AG04449 (cell line): ENCODE data around the gene PHF21B.

ENCODE experiments used
- CTCF ChIA-PET: fragments of 350-600 bp; formaldehyde crosslinking; extraction: SDS; loops from one replicate; lab custom pipeline; 2021; ENCODE audit warnings: antibody characterized with exemption; lab: Yijun Ruan, JAX
- POLR2A ChIA-PET: fragments of 400-600, 350-600 bp; formaldehyde crosslinking; extraction: SDS; loops from one replicate; lab custom pipeline; 2020; ENCODE audit warnings: antibody characterized with exemption, inconsistent platforms; lab: Yijun Ruan, JAX
- DNase-seq: peaks from one replicate; pipeline ENCODE4 v3.0.0-alpha.2; 2010; ENCODE audit warnings: low read depth, low spot score
- H3K4me3 ChIP-seq: 2 replicates; pipeline ENCODE4 v1.5.1; 2011; ENCODE audit warnings: low read depth, mild to moderate bottlenecking, control low read depth, low read length
- TF ChIP-seq, protein P1 (sequence below): IDR thresholded peaks from one replicate; pipeline ENCODE4 v1.5.1; 2011; ENCODE audit warnings: mild to moderate bottlenecking, moderate library complexity, low read length, control low read depth, inconsistent platforms; ENCODE audit not compliant: insufficient read depth; ENCODE audit errors: missing control alignments

PHF21B gene

DNA sequence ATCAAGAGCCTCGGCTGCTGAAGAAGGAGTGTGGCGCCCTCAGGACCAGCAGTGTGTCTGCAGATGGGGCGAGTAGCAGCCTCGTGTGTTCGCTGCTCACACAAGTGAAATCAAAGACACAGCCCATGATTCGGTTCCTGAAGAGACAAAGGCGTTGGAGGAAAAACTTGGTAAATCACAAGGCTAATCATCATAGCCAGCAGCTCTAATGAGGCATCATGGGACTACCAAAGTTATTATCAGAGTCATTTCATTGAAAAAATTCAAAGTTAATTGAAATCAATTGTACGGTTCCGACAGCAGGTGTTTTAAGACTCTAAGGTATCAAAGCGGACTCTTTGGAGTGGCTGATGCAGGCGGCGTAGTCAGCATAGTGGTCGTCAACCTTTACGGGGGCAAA is 9.5 kb downstream of the PHF21B start:
- DNase-seq = no peak
- ChIA-PET POLR2A (no interaction called here), CTCF (no interaction called here)
- TF ChIP-seq, protein P1, sequence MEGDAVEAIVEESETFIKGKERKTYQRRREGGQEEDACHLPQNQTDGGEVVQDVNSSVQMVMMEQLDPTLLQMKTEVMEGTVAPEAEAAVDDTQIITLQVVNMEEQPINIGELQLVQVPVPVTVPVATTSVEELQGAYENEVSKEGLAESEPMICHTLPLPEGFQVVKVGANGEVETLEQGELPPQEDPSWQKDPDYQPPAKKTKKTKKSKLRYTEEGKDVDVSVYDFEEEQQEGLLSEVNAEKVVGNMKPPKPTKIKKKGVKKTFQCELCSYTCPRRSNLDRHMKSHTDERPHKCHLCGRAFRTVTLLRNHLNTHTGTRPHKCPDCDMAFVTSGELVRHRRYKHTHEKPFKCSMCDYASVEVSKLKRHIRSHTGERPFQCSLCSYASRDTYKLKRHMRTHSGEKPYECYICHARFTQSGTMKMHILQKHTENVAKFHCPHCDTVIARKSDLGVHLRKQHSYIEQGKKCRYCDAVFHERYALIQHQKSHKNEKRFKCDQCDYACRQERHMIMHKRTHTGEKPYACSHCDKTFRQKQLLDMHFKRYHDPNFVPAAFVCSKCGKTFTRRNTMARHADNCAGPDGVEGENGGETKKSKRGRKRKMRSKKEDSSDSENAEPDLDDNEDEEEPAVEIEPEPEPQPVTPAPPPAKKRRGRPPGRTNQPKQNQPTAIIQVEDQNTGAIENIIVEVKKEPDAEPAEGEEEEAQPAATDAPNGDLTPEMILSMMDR = no peak
- no peak overlapping the region for H3K4me3 ChIP-seq

DNA sequence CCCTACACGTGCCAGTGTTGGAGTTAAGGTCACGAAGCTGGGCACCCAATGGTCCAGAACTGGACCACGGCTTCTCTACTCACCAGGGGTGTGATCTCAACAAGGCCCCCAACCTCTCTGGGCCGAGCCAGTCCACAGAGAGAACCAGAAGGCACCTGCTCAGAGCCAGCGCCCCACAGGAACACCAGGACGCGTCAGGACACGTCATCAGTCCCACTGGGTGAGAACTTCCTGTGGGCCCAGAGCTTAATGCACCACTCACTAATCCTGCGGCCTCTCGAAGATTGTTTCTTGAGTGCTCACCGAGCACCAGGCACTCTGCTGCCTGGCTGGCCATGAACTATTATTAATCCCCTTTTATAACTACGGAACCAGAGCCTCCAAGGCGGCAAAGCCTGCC is 10.1 kb downstream of the PHF21B start:
- DNase-seq = no peak
- TF ChIP-seq, protein P1 = no peak
- ChIA-PET POLR2A (no interaction called here), CTCF (no interaction called here)
- no peak overlapping the region for H3K4me3 ChIP-seq

GRCh38 chr22:44999231-44999630 is 10.6 kb downstream of the PHF21B start:
- no peak overlapping the region for H3K4me3 ChIP-seq
- TF ChIP-seq, protein P1 = no peak
- ChIA-PET CTCF (no interaction called here), POLR2A (no interaction called here)
- no peak for DNase-seq

DNA sequence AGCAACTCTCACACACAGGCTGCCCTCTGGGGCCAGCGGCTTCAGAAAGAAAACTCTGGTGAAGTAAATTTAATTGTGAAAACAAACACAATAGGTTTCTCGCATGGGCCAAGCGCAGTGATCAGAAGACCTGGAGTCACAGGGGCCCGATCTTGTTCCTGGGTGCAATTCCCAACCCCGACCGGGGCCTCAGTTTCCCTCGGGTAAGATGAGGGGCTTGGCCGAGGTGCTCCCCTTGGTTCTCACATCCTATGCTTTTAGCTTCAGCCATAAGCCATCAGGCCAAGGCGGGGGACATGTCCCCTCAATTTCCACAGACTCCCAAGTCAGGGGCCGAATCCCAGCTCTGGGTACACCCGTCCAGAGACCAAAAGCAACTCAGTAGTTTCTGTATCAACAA is 11.5 kb downstream of the PHF21B start:
- ChIA-PET POLR2A (no interaction called here), CTCF (no interaction called here)
- DNase-seq = no peak
- H3K4me3 ChIP-seq = no peak overlapping the region
- TF ChIP-seq, protein P1 = no peak

- no peak overlapping the region for H3K4me3 ChIP-seq
- POLR2A ChIA-PET = interaction anchor here (0.6 kb wide), 1 partner anchor 98 kb away, joined by 3 read pairs; no protein-coding TSS in a partner anchor
- DNase-seq = no peak
- TF ChIP-seq, protein P1 = no peak
- CTCF ChIA-PET = interaction anchor here (1.5 kb wide), 1 partner anchor 10 kb away, joined by 3 read pairs; no protein-coding TSS in a partner anchor
Measured at GRCh38 chr22:44997060-44997459, 12.7 kb downstream of the PHF21B start.

DNA sequence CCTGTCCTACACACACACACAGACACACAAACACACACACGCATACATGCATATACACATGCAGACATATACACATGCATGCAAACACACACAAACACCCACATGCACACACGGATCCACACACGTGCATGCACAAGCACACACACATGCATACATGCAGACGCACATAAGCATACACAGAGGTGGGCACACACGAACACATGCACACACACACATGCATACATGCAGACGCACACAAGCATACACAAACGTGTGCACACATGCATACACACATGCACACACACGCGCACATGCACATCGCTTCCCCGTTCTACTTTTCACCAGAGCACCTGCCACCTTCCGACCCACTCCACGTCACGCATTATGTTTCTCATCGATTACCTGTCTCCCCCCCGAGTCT is 13.2 kb downstream of the PHF21B start:
- CTCF ChIA-PET = interaction anchor here (1.5 kb wide), 1 partner anchor 10 kb away, joined by 3 read pairs; no protein-coding TSS in a partner anchor
- POLR2A ChIA-PET = no interaction called here
- TF ChIP-seq, protein P1 = no peak
- no peak for DNase-seq
- no peak overlapping the region for H3K4me3 ChIP-seq
